Activated CD8-positive, alpha-beta memory T cell treated with anti-CD3 and anti-CD28 coated beads for 1 hour (primary cell): ENCODE measurements around the gene SPEN.
"Not testable (repeated sequence)": the region's sequence is repeated elsewhere in the genome, so short reads cannot be mapped to it uniquely, and the experiment has no call there.

Experiments used
- DNase-seq, 2 donors: peaks; one replicate each; pipeline ENCODE4 v3.0.0-alpha.2; 2020; ENCODE audit warnings: low read depth in 1 of 2; ENCODE audit errors: extremely low read depth in 1 of 2

The SPEN gene

GRCh38 chr1:15833069-15833679 is 14.3 kb upstream of the SPEN start:
- DNase-seq, result peak in 1 of 2 donors; percentile 5

GRCh38 chr1:15833842-15834405 is 13.6 kb upstream of the SPEN start:
- no peak for DNase-seq

GRCh38 chr1:15834406-15835204 is 12.9 kb upstream of the SPEN start:
- peak; percentile 65 to 79 for DNase-seq

GRCh38 chr1:15835205-15835740 is 12.2 kb upstream of the SPEN start:
- DNase-seq, result peak in 1 of 2 donors; percentile 25

GRCh38 chr1:15835741-15836510 is 11.6 kb upstream of the SPEN start:
- DNase-seq, result peak; percentile 97 to 99

- DNase-seq, result not testable (repeated sequence)
Observed at GRCh38 chr1:15836511-15836771, 11.1 kb upstream of the SPEN start.

- DNase-seq, result peak in 1 of 2 donors; percentile 22
Observed at GRCh38 chr1:15836772-15837669, 10.5 kb upstream of the SPEN start.

GRCh38 chr1:15837931-15838330 is 9.6 kb upstream of the SPEN start:
- DNase-seq, result no peak

GRCh38 chr1:15838721-15839120 is 8.8 kb upstream of the SPEN start:
- no peak for DNase-seq

- no peak for DNase-seq
Observed at GRCh38 chr1:15843826-15844572, 3.5 kb upstream of the SPEN start.

GRCh38 chr1:15846056-15846455 is 1.5 kb upstream of the SPEN start:
- not testable (repeated sequence) for DNase-seq

- DNase-seq, result no peak
Observed at GRCh38 chr1:15847893-15848142, 311 bp downstream of the SPEN start.

- peak in 1 of 2 donors; percentile 30 for DNase-seq
Observed at GRCh38 chr1:15848143-15848928, 829 bp downstream of the SPEN start.

- DNase-seq, result peak in 1 of 2 donors; percentile 52
Observed at GRCh38 chr1:15848929-15849774, 1.6 kb downstream of the SPEN start.

GRCh38 chr1:15849775-15850324 is 2.3 kb downstream of the SPEN start:
- no peak for DNase-seq

GRCh38 chr1:15850471-15851001 is 3.0 kb downstream of the SPEN start:
- no peak for DNase-seq

GRCh38 chr1:15851210-15852035 is 3.9 kb downstream of the SPEN start:
- no peak for DNase-seq
